ENCODE data around the gene SPA17.

- TF ChIP-seq CTCF (IDR thresholded peaks at IDR 0.05) (no peak), POLR2A (IDR thresholded peaks at IDR 0.05) (no peak)
These were observed 45.8 kb downstream of the SPA17 start for GRCh38 chr11:124719534-124719933.

All from tibial nerve (tissue), 3 donors.